Natural killer cell treated with Interleukin-12 subunit alpha and Interleukin-12 subunit beta and Interleukin-15 and Interleukin-18, amount 100 ng/mL, for 72 hours (primary cell): ENCODE results near the gene ROR1. TPM values are rescaled to one million over a fixed set of nuclear protein-coding genes. Genes with fewer than 3 reads are reported as not detected.

ENCODE experiments used
- ATAC-seq, 2 donors: fragments of 150-1000 bp; cut with Tn5 transposase in 1 of 2; sonication (Bioruptor Pico), chemical (Tn5 transposase) in 1 of 2; 2 replicates each; pipeline ENCODE4 v1.10.0; 2021
- DNase-seq: peaks from one replicate; pipeline ENCODE4 v3.0.0; 2022; ENCODE audit warnings: low spot score
- H3K27ac Mint-ChIP-seq, 2 donors: 1 replicate in 1 of 2; 2 replicates in 1 of 2; pipeline ENCODE4 v1.8.0; 2022; ENCODE audit warnings: mixed read lengths in 2 of 2, mild to moderate bottlenecking in 1 of 2, moderate library complexity in 1 of 2
- H3K27me3 Mint-ChIP-seq, 2 donors: 1 replicate in 1 of 2; 2 replicates in 1 of 2; pipeline ENCODE4 v1.8.0; 2022; ENCODE audit warnings: mixed read lengths in 2 of 2
- H3K36me3 Mint-ChIP-seq: one replicate; pipeline ENCODE4 v1.8.0; 2022; ENCODE audit warnings: mixed read lengths
- H3K4me1 Mint-ChIP-seq, 2 donors: 1 replicate in 1 of 2; 2 replicates in 1 of 2; pipeline ENCODE4 v1.8.0; 2022; ENCODE audit warnings: low read depth in 2 of 2, mixed read lengths in 2 of 2, mild to moderate bottlenecking in 1 of 2
- H3K4me3 Mint-ChIP-seq: one replicate; pipeline ENCODE4 v1.8.0; 2022; ENCODE audit warnings: mixed read lengths
- H3K9me3 Mint-ChIP-seq: 2 replicates; pipeline ENCODE4 v1.8.0; 2022; ENCODE audit warnings: mixed read lengths
- total RNA-seq, 2 donors: library from RNA; stranded (reverse); gene quantifications; one replicate each; pipeline ENCODE4 v1.2.3, GENCODE V29; 2022

Gene ROR1
- total RNA-seq, 2 donors from 2014 or later: 0.38 TPM; not detected in 1

GRCh38 chr1:64167176-64167575 is 393.4 kb downstream of the ROR1 start:
- no peaks in the 10 kb centered on the region for H3K36me3 Mint-ChIP-seq
- peaks cover 17 to 28% of the 10 kb centered on the region in 2 donors for H3K27me3 Mint-ChIP-seq
- H3K4me1 Mint-ChIP-seq: no peaks in the 10 kb centered on the region
- no peaks in the 10 kb centered on the region for H3K9me3 Mint-ChIP-seq
- ATAC-seq (no peak), DNase-seq (no peak)
- no peak overlapping the region for H3K4me3 Mint-ChIP-seq
- H3K27ac Mint-ChIP-seq: no peak overlapping the region

GRCh38 chr1:64171246-64171645 is 397.4 kb downstream of the ROR1 start:
- H3K9me3 Mint-ChIP-seq: no peaks in the 10 kb centered on the region
- H3K4me3 Mint-ChIP-seq: no peak overlapping the region
- no peaks in the 10 kb centered on the region for H3K36me3 Mint-ChIP-seq
- no peaks in the 10 kb centered on the region for H3K4me1 Mint-ChIP-seq
- H3K27ac Mint-ChIP-seq: no peak overlapping the region
- H3K27me3 Mint-ChIP-seq: peaks cover 15 to 34% of the 10 kb centered on the region in 2 donors
- ATAC-seq: no peak
- no peak for DNase-seq

- H3K36me3 Mint-ChIP-seq: no peaks in the 10 kb centered on the region
- H3K4me3 Mint-ChIP-seq: no peak overlapping the region
- ATAC-seq (peak in 1 of 2 donors; percentile 48), DNase-seq (no peak)
- no peaks in the 10 kb centered on the region for H3K4me1 Mint-ChIP-seq
- no peak overlapping the region for H3K27ac Mint-ChIP-seq
- H3K9me3 Mint-ChIP-seq: no peaks in the 10 kb centered on the region
- peaks cover 17 to 32% of the 10 kb centered on the region in 2 donors for H3K27me3 Mint-ChIP-seq
Measured at GRCh38 chr1:64171797-64172281, 398.0 kb downstream of the ROR1 start.

- H3K9me3 Mint-ChIP-seq: no peaks in the 10 kb centered on the region
- H3K4me3 Mint-ChIP-seq: no peak overlapping the region
- DNase-seq (no peak), ATAC-seq (no peak)
- H3K4me1 Mint-ChIP-seq: no peaks in the 10 kb centered on the region
- peaks cover 17 to 32% of the 10 kb centered on the region in 2 donors for H3K27me3 Mint-ChIP-seq
- no peak overlapping the region for H3K27ac Mint-ChIP-seq
- no peaks in the 10 kb centered on the region for H3K36me3 Mint-ChIP-seq
Measured at GRCh38 chr1:64172458-64172983, 398.7 kb downstream of the ROR1 start.

GRCh38 chr1:64173336-64173940 is 399.6 kb downstream of the ROR1 start:
- no peaks in the 10 kb centered on the region for H3K4me1 Mint-ChIP-seq
- H3K36me3 Mint-ChIP-seq: no peaks in the 10 kb centered on the region
- H3K9me3 Mint-ChIP-seq: no peaks in the 10 kb centered on the region
- no peak overlapping the region for H3K4me3 Mint-ChIP-seq
- DNase-seq: no peak
- no peak overlapping the region for H3K27ac Mint-ChIP-seq
- ATAC-seq: no peak
- H3K27me3 Mint-ChIP-seq: peaks cover 23 to 26% of the 10 kb centered on the region in 2 donors

GRCh38 chr1:64175639-64176038 is 401.8 kb downstream of the ROR1 start:
- Mint-ChIP-seq H3K4me3 (no peak overlapping the region), H3K27ac (no peak overlapping the region), H3K4me1 (no peaks in the 10 kb centered on the region), H3K9me3 (no peaks in the 10 kb centered on the region), H3K36me3 (no peaks in the 10 kb centered on the region), H3K27me3 (peaks cover 22 to 26% of the 10 kb centered on the region in 2 donors)
- ATAC-seq (no peak), DNase-seq (no peak)

GRCh38 chr1:64176659-64177058 is 402.8 kb downstream of the ROR1 start:
- Mint-ChIP-seq H3K9me3 (no peaks in the 10 kb centered on the region), H3K4me3 (no peak overlapping the region), H3K4me1 (no peaks in the 10 kb centered on the region), H3K27me3 (peaks cover 17 to 20% of the 10 kb centered on the region in 2 donors), H3K27ac (no peak overlapping the region), H3K36me3 (no peaks in the 10 kb centered on the region)
- DNase-seq (no peak), ATAC-seq (no peak)

- Mint-ChIP-seq H3K9me3 (no peaks in the 10 kb centered on the region), H3K4me3 (no peak overlapping the region), H3K27ac (no peak overlapping the region), H3K27me3 (peaks cover 16 to 20% of the 10 kb centered on the region in 2 donors), H3K4me1 (no peaks in the 10 kb centered on the region), H3K36me3 (no peaks in the 10 kb centered on the region)
- DNase-seq (no peak), ATAC-seq (no peak)
Measured at GRCh38 chr1:64179588-64179987, 405.8 kb downstream of the ROR1 start.

GRCh38 chr1:64182207-64182606 is 408.4 kb downstream of the ROR1 start:
- ATAC-seq (no peak), DNase-seq (no peak)
- Mint-ChIP-seq H3K4me1 (no peaks in the 10 kb centered on the region), H3K9me3 (no peaks in the 10 kb centered on the region), H3K27me3 (peaks cover 8 to 16% of the 10 kb centered on the region in 2 donors), H3K4me3 (no peak overlapping the region), H3K36me3 (no peaks in the 10 kb centered on the region), H3K27ac (no peak overlapping the region)

GRCh38 chr1:64183395-64184002 is 409.7 kb downstream of the ROR1 start:
- no peaks in the 10 kb centered on the region for H3K9me3 Mint-ChIP-seq

GRCh38 chr1:64184003-64184440 is 410.2 kb downstream of the ROR1 start:
- Mint-ChIP-seq H3K36me3 (no peaks in the 10 kb centered on the region), H3K4me3 (no peak overlapping the region), H3K4me1 (no peaks in the 10 kb centered on the region), H3K27ac (no peak overlapping the region), H3K27me3 (peaks cover 8% of the 10 kb centered on the region in 2 donors), H3K9me3 (no peaks in the 10 kb centered on the region)
- ATAC-seq (no peak), DNase-seq (no peak)

More at GRCh38 chr1:64183395-64184002, 409.7 kb downstream of the ROR1 start:
- Mint-ChIP-seq H3K27ac (no peak overlapping the region), H3K27me3 (peaks cover 8 to 9% of the 10 kb centered on the region in 2 donors), H3K4me3 (no peak overlapping the region), H3K4me1 (no peaks in the 10 kb centered on the region), H3K36me3 (no peaks in the 10 kb centered on the region)
- ATAC-seq (no peak), DNase-seq (no peak)

GRCh38 chr1:64186138-64186897 is 412.5 kb downstream of the ROR1 start:
- Mint-ChIP-seq H3K27me3 (peaks cover 8% of the 10 kb centered on the region in 2 donors), H3K27ac (no peak overlapping the region), H3K4me1 (no peaks in the 10 kb centered on the region), H3K36me3 (no peaks in the 10 kb centered on the region), H3K4me3 (no peak overlapping the region), H3K9me3 (no peaks in the 10 kb centered on the region)
- DNase-seq (no peak), ATAC-seq (no peak)

- H3K27ac Mint-ChIP-seq: no peak overlapping the region
- H3K9me3 Mint-ChIP-seq: no peaks in the 10 kb centered on the region
- no peak overlapping the region for H3K4me3 Mint-ChIP-seq
- H3K4me1 Mint-ChIP-seq: no peaks in the 10 kb centered on the region
- ATAC-seq: no peak
- H3K36me3 Mint-ChIP-seq: no peaks in the 10 kb centered on the region
- peaks cover 7 to 8% of the 10 kb centered on the region in 2 donors for H3K27me3 Mint-ChIP-seq
- no peak for DNase-seq
Measured at GRCh38 chr1:64186898-64187280, 413.1 kb downstream of the ROR1 start.

- H3K4me1 Mint-ChIP-seq: no peaks in the 10 kb centered on the region
- ATAC-seq: no peak
- H3K27ac Mint-ChIP-seq: no peak overlapping the region
- no peak overlapping the region for H3K4me3 Mint-ChIP-seq
- no peaks in the 10 kb centered on the region for H3K36me3 Mint-ChIP-seq
- no peaks in the 10 kb centered on the region for H3K9me3 Mint-ChIP-seq
- H3K27me3 Mint-ChIP-seq: peaks cover 0 to 3% of the 10 kb centered on the region in 2 donors
- no peak for DNase-seq
Measured at GRCh38 chr1:64187646-64188045, 413.8 kb downstream of the ROR1 start.
